ENCODE data around the gene SPTB. TPM values are rescaled to one million over a fixed set of nuclear protein-coding genes. Genes with fewer than 3 reads are reported as not detected.
A peak's percentile ranks its signal among the peaks of the same experiment; 100 is the strongest.
"Not testable (repeated sequence)": the region's sequence is repeated elsewhere in the genome, so short reads cannot be mapped to it uniquely, and the experiment has no call there.

The SPTB gene
- total RNA-seq, 8 experiments from 2014 or later = 0.25 to 9.4 (median 0.84) TPM

GRCh38 chr14:64914237-64915028, 34.7 kb upstream of the SPTB start, which contains the start of gene CHURC1:
TSS of gene CHURC1 (plus strand) at chr14:64914455. CDS start at chr14:64914496, 41 bp downstream.
- Histone ChIP-seq H3K4me1 (replicated peaks in 1 of 2) (peaks cover 4 to 8% of the 10 kb centered on the region in 2 donors), H3K27ac (peak within 1 kb of the TSS; percentile 91 to 96), H3K4me3 (peak within 1 kb of the TSS; percentile 93 to 100 (median 94))
- ATAC-seq (replicated peaks in 6 of 8) = peak; percentile 95 to 100 (median 99)
- 0 to 7% (median 0%) methylated on average over 3 to 25 of the region's 49 CpGs; no CpG with 5 or more reads in 3 of the 10 experiments for WGBS, 10 experiments
- in situ Hi-C loops (cut with MboI; ENCODE audit: low pct_unique_long_range_greater_than_20kb in 2 of 9, low sequenced_read_pairs in 9 of 9, unreplicated experiment in 9 of 9) = no loop called here

- WGBS, 10 experiments = 0 to 50% (median 0%) methylated on average over 1 of the region's 5 CpGs; no CpG with 5 or more reads in 4 of the 10 experiments
- in situ Hi-C loops (cut with MboI; ENCODE audit: low pct_unique_long_range_greater_than_20kb in 2 of 9, low sequenced_read_pairs in 9 of 9, unreplicated experiment in 9 of 9); H3K27ac ChIP-seq; H3K4me3 ChIP-seq; ATAC-seq (replicated peaks in 6 of 8); H3K4me1 ChIP-seq (replicated peaks in 1 of 2): not testable (repeated sequence)
Observed at GRCh38 chr14:64913477-64913876, 33.8 kb upstream of the SPTB start.

GRCh38 chr14:64912261-64912660, 32.6 kb upstream of the SPTB start:
- WGBS, 10 experiments = 0 to 67% (median 23%) methylated on average over 1 of the region's 1 CpG; no CpG with 5 or more reads in 4 of the 10 experiments
- in situ Hi-C loops (cut with MboI; ENCODE audit: low pct_unique_long_range_greater_than_20kb in 2 of 9, low sequenced_read_pairs in 9 of 9, unreplicated experiment in 9 of 9) = no loop called here
- no peak overlapping the region for H3K27ac ChIP-seq
- H3K4me1 ChIP-seq (replicated peaks in 1 of 2) = peaks cover 4 to 8% of the 10 kb centered on the region in 2 donors
- H3K4me3 ChIP-seq = no peak overlapping the region
- ATAC-seq (replicated peaks in 6 of 8) = no peak

GRCh38 chr14:64910847-64911495, 31.3 kb upstream of the SPTB start:
- 0 to 14% (median 0%) methylated on average over 1 to 3 of the region's 3 CpGs; no CpG with 5 or more reads in 1 of the 10 experiments for WGBS, 10 experiments
- no peak overlapping the region for H3K27ac ChIP-seq
- peaks cover 4 to 8% of the 10 kb centered on the region in 2 donors for H3K4me1 ChIP-seq (replicated peaks in 1 of 2)
- ATAC-seq (replicated peaks in 6 of 8) = no peak
- in situ Hi-C loops (cut with MboI; ENCODE audit: low pct_unique_long_range_greater_than_20kb in 2 of 9, low sequenced_read_pairs in 9 of 9, unreplicated experiment in 9 of 9) = no loop called here
- no peak overlapping the region for H3K4me3 ChIP-seq

GRCh38 chr14:64906022-64906421, 26.3 kb upstream of the SPTB start:
- H3K4me3 ChIP-seq = no peak overlapping the region
- WGBS, 10 experiments = 33 to 100% (median 68%) methylated on average over 1 to 5 of the region's 6 CpGs; no CpG with 5 or more reads in 1 of the 10 experiments
- no peak overlapping the region for H3K27ac ChIP-seq
- peaks cover 0 to 3% of the 10 kb centered on the region in 2 donors for H3K4me1 ChIP-seq (replicated peaks in 1 of 2)
- no peak for ATAC-seq (replicated peaks in 6 of 8)
- in situ Hi-C loops (cut with MboI; ENCODE audit: low pct_unique_long_range_greater_than_20kb in 2 of 9, low sequenced_read_pairs in 9 of 9, unreplicated experiment in 9 of 9) = no loop called here

GRCh38 chr14:64899958-64900357, 20.3 kb upstream of the SPTB start:
- Histone ChIP-seq H3K27ac (no peak overlapping the region), H3K4me3 (no peak overlapping the region), H3K4me1 (replicated peaks in 1 of 2) (peaks cover 0 to 3% of the 10 kb centered on the region in 2 donors)
- in situ Hi-C loops (cut with MboI; ENCODE audit: low pct_unique_long_range_greater_than_20kb in 2 of 9, low sequenced_read_pairs in 9 of 9, unreplicated experiment in 9 of 9) = loop anchor here in 2 of 9 experiments (10.0 to 25.0 kb wide), 4 partner anchors 75 to 363 kb away; partner anchors contain the start of genes HSPA2 (in 1 of the 2) and PPP1R36 (in 1 of the 2)
- 27 to 81% (median 75%) methylated on average over 1 of the region's 1 CpG; no CpG with 5 or more reads in 1 of the 10 experiments for WGBS, 10 experiments
- no peak for ATAC-seq (replicated peaks in 6 of 8)

GRCh38 chr14:64891839-64892375, 12.2 kb upstream of the SPTB start:
- Histone ChIP-seq H3K4me1 (replicated peaks in 1 of 2) (no peaks in the 10 kb centered on the region), H3K4me3 (no peak overlapping the region), H3K27ac (no peak overlapping the region)
- peak; percentile 71 to 93 (median 79) for ATAC-seq (replicated peaks in 6 of 8)
- in situ Hi-C loops (cut with MboI; ENCODE audit: low pct_unique_long_range_greater_than_20kb in 2 of 9, low sequenced_read_pairs in 9 of 9, unreplicated experiment in 9 of 9) = loop anchor here in 2 of 9 experiments (10.0 to 25.0 kb wide), 4 partner anchors 67 to 355 kb away; partner anchors contain the start of genes HSPA2 (in 1 of the 2) and PPP1R36 (in 1 of the 2)
- 0 to 50% (median 31%) methylated on average over 1 to 2 of the region's 2 CpGs; no CpG with 5 or more reads in 4 of the 10 experiments for WGBS, 10 experiments

- H3K4me1 ChIP-seq (replicated peaks in 1 of 2) = no peaks in the 10 kb centered on the region
- H3K4me3 ChIP-seq = no peak overlapping the region
- peak in 1 of 8 experiments; percentile 47 for ATAC-seq (replicated peaks in 6 of 8)
- in situ Hi-C loops (cut with MboI; ENCODE audit: low pct_unique_long_range_greater_than_20kb in 2 of 9, low sequenced_read_pairs in 9 of 9, unreplicated experiment in 9 of 9) = loop anchor here in 2 of 9 experiments (10.0 to 25.0 kb wide), 4 partner anchors 67 to 354 kb away; partner anchors contain the start of genes HSPA2 (in 1 of the 2) and PPP1R36 (in 1 of the 2)
- H3K27ac ChIP-seq = no peak overlapping the region
- 43 to 95% (median 64%) methylated on average over 1 to 4 of the region's 4 CpGs; no CpG with 5 or more reads in 1 of the 10 experiments for WGBS, 10 experiments
Observed at GRCh38 chr14:64891173-64891838, 11.6 kb upstream of the SPTB start.

GRCh38 chr14:64889352-64889751, 9.6 kb upstream of the SPTB start:
- H3K4me3 ChIP-seq = no peak overlapping the region
- no peaks in the 10 kb centered on the region for H3K4me1 ChIP-seq (replicated peaks in 1 of 2)
- peak in 1 of 8 experiments; percentile 46 for ATAC-seq (replicated peaks in 6 of 8)
- H3K27ac ChIP-seq = no peak overlapping the region
- in situ Hi-C loops (cut with MboI; ENCODE audit: low pct_unique_long_range_greater_than_20kb in 2 of 9, low sequenced_read_pairs in 9 of 9, unreplicated experiment in 9 of 9) = loop anchor here in 2 of 9 experiments (25.0 kb wide), 3 partner anchors 202 to 352 kb away; partner anchors contain the start of genes HSPA2 (in 1 of the 2) and PPP1R36 (in 1 of the 2)
- WGBS, 10 experiments = 57 to 100% (median 76%) methylated on average over 1 to 6 of the region's 6 CpGs; no CpG with 5 or more reads in 1 of the 10 experiments

- H3K4me1 ChIP-seq (replicated peaks in 1 of 2) = no peaks in the 10 kb centered on the region
- WGBS, 10 experiments = 50 to 100% (median 86%) methylated on average over 1 to 2 of the region's 2 CpGs; no CpG with 5 or more reads in 1 of the 10 experiments
- no peak for ATAC-seq (replicated peaks in 6 of 8)
- no peak overlapping the region for H3K4me3 ChIP-seq
- no peak overlapping the region for H3K27ac ChIP-seq
- in situ Hi-C loops (cut with MboI; ENCODE audit: low pct_unique_long_range_greater_than_20kb in 2 of 9, low sequenced_read_pairs in 9 of 9, unreplicated experiment in 9 of 9) = loop anchor here in 2 of 9 experiments (25.0 kb wide), 3 partner anchors 198 to 348 kb away; partner anchors contain the start of genes HSPA2 (in 1 of the 2) and PPP1R36 (in 1 of the 2)
Observed at GRCh38 chr14:64885559-64885958, 5.9 kb upstream of the SPTB start.

GRCh38 chr14:64880221-64881121, 764 bp upstream of the SPTB start:
- Histone ChIP-seq H3K4me1 (replicated peaks in 1 of 2) (peaks cover 0 to 7% of the 10 kb centered on the region in 2 donors), H3K27ac (no peak overlapping the region), H3K4me3 (peak overlapping the region; percentile 32 to 60 (median 54))
- in situ Hi-C loops (cut with MboI; ENCODE audit: low pct_unique_long_range_greater_than_20kb in 2 of 9, low sequenced_read_pairs in 9 of 9, unreplicated experiment in 9 of 9) = loop anchor here in 2 of 9 experiments (25.0 kb wide), 3 partner anchors 193 to 343 kb away; partner anchors contain the start of genes HSPA2 (in 1 of the 2) and PPP1R36 (in 1 of the 2)
- 4 to 80% (median 17%) methylated on average over 1 to 16 of the region's 49 CpGs; no CpG with 5 or more reads in 3 of the 10 experiments for WGBS, 10 experiments
- ATAC-seq (replicated peaks in 6 of 8) = peak; percentile 31 to 79 (median 66)
